IMR-90 (cell line): ENCODE results near the gene CCDC85B. TPM values are rescaled to one million over a fixed set of nuclear protein-coding genes. Genes with fewer than 3 reads are reported as not detected.

Experiments used
- ATAC-seq: fragments of 200-7000 bp; cut with Tn5 transposase; 2 replicates; pipeline ENCODE4 v1.9.1; 2020; ENCODE audit warnings: low read depth, mild to moderate bottlenecking, moderate library complexity
- BruUV-seq: library from RNA; stranded (reverse); fragments of 400-500 nt; replicated peaks from 2 replicates; lab custom pipeline; 2021; lab: Mats Ljungman, UMichigan
- CTCF ChIA-PET: fragments of 300-600 bp; formaldehyde crosslinking; extraction: SDS; loops from one replicate; lab custom pipeline; 2021; ENCODE audit warnings: antibody characterized with exemption; lab: Yijun Ruan, JAX
- POLR2A ChIA-PET: fragments of 300-600 bp; sonication (Branson Sonifier 250); formaldehyde crosslinking; loops from one replicate; lab custom pipeline; 2022; ENCODE audit warnings: antibody characterized with exemption; ENCODE audit not compliant: unreplicated experiment; lab: Charles Lee
- DNase-seq: peaks from one replicate; pipeline ENCODE4 v3.0.0; 2013
- H2AFZ ChIP-seq: replicated peaks from 2 replicates; pipeline ENCODE3; 2013; ENCODE audit warnings: low read length, mild to moderate bottlenecking; ENCODE audit not compliant: poor library complexity
- H2AK5ac ChIP-seq: 2 replicates; pipeline ENCODE4 v1.6.1; 2013; ENCODE audit warnings: low read depth, low read length, inconsistent platforms
- H2AK9ac ChIP-seq: replicated peaks from 2 replicates; pipeline ENCODE3; 2013; ENCODE audit warnings: mild to moderate bottlenecking, low read depth, low read length, moderate library complexity; ENCODE audit not compliant: poor library complexity
- H2BK120ac ChIP-seq: 2 replicates; pipeline ENCODE4 v1.6.1; 2013; ENCODE audit warnings: low read depth, low read length, inconsistent platforms
- H2BK15ac ChIP-seq: 3 replicates; pipeline ENCODE4 v1.6.1; 2013; ENCODE audit warnings: low read depth, low read length, inconsistent platforms
- H2BK20ac ChIP-seq: 2 replicates; pipeline ENCODE4 v1.6.1; 2013; ENCODE audit warnings: low read depth, mild to moderate bottlenecking, inconsistent platforms, low read length, moderate library complexity
- H2BK5ac ChIP-seq: 2 replicates; pipeline ENCODE4 v1.6.1; 2013; ENCODE audit warnings: mild to moderate bottlenecking, low read depth, low read length, inconsistent platforms; ENCODE audit not compliant: poor library complexity, severe bottlenecking
- H3K14ac ChIP-seq: replicated peaks from 2 replicates; pipeline ENCODE4 v1.6.1; 2013; ENCODE audit warnings: low read depth, low read length, inconsistent platforms
- H3K18ac ChIP-seq: 2 replicates; pipeline ENCODE4 v1.6.1; 2013; ENCODE audit warnings: low read depth, low read length, control low read depth
- H3K23ac ChIP-seq: 2 replicates; pipeline ENCODE4 v1.6.1; 2013; ENCODE audit warnings: low read depth, low read length, inconsistent platforms
- H3K27ac ChIP-seq: 2 replicates; pipeline ENCODE4 v1.5.1; 2013; ENCODE audit warnings: mild to moderate bottlenecking, control low read depth, low read length; ENCODE audit not compliant: insufficient read depth
- H3K27me3 ChIP-seq: 2 replicates; pipeline ENCODE4 v1.6.1; 2013; ENCODE audit warnings: low read length; ENCODE audit not compliant: control insufficient read depth, insufficient read depth
- H3K36me3 ChIP-seq: 2 replicates; pipeline ENCODE4 v1.6.1; 2013; ENCODE audit warnings: low read length, mixed read lengths; ENCODE audit not compliant: control insufficient read depth, insufficient read depth
- H3K4ac ChIP-seq: 2 replicates; pipeline ENCODE4 v1.6.1; 2013; ENCODE audit warnings: low read depth, low read length, inconsistent platforms
- H3K4me1 ChIP-seq: 2 replicates; pipeline ENCODE4 v1.6.1; 2013; ENCODE audit warnings: low read length, mixed read lengths; ENCODE audit not compliant: control insufficient read depth, insufficient read depth
- H3K4me2 ChIP-seq: 2 replicates; pipeline ENCODE4 v1.6.1; 2013; ENCODE audit warnings: low read depth, mild to moderate bottlenecking, control low read depth, low read length, moderate library complexity
- H3K4me3 ChIP-seq: 2 replicates; pipeline ENCODE4 v1.5.1; 2013; ENCODE audit warnings: low read depth, mild to moderate bottlenecking, control low read depth, low read length, moderate library complexity; ENCODE audit not compliant: insufficient read depth
- H3K56ac ChIP-seq: 2 replicates; pipeline ENCODE4 v1.6.1; 2013; ENCODE audit warnings: low read length, inconsistent platforms; ENCODE audit not compliant: insufficient read depth; ENCODE audit errors: extremely low read depth
- H3K79me1 ChIP-seq, 2 experiments: 2 replicates each; pipeline ENCODE4 v1.6.1; 2013; ENCODE audit warnings: low read length in 2 of 2, inconsistent platforms in 1 of 2, low read depth in 1 of 2
- H3K9ac ChIP-seq: 2 replicates; pipeline ENCODE4 v1.6.1; 2013; ENCODE audit warnings: low read depth, low read length, control low read depth
- H3K9me1 ChIP-seq: 2 replicates; pipeline ENCODE4 v1.6.1; 2013; ENCODE audit warnings: low read length, inconsistent platforms; ENCODE audit not compliant: insufficient read depth
- H3K9me3 ChIP-seq: 2 replicates; pipeline ENCODE4 v1.6.1; 2013; ENCODE audit warnings: low read length; ENCODE audit not compliant: control insufficient read depth, insufficient read depth
- H4K20me1 ChIP-seq: 2 replicates; pipeline ENCODE4 v1.6.1; 2013; ENCODE audit warnings: low read length, inconsistent platforms; ENCODE audit not compliant: insufficient read depth
- H4K5ac ChIP-seq: 2 replicates; pipeline ENCODE4 v1.6.1; 2013; ENCODE audit warnings: mild to moderate bottlenecking, low read depth, low read length, control low read depth
- H4K8ac ChIP-seq, 2 experiments: 2 replicates each; pipeline ENCODE4 v1.6.1; 2013; ENCODE audit warnings: low read depth in 2 of 2, low read length in 2 of 2, control low read depth in 1 of 2, inconsistent platforms in 1 of 2
- H4K91ac ChIP-seq: 2 replicates; pipeline ENCODE4 v1.6.1; 2013; ENCODE audit warnings: low read depth, low read length, inconsistent platforms; ENCODE audit not compliant: insufficient read depth
- CTCF ChIP-seq: conservative IDR thresholded peaks from 2 replicates; pipeline ENCODE4 v1.5.1; 2012; ENCODE audit warnings: mild to moderate bottlenecking, low read depth, low read length, improper control_type of control experiment
- MAZ ChIP-seq: IDR thresholded peaks from 2 replicates; pipeline ENCODE4 v1.6.1; 2012; ENCODE audit warnings: low read depth, mild to moderate bottlenecking, low read length, improper control_type of control experiment, moderate library complexity, borderline replicate concordance
- MXI1 ChIP-seq: IDR thresholded peaks from 2 replicates; pipeline ENCODE4 v1.6.1; 2012; ENCODE audit warnings: low read depth, mild to moderate bottlenecking, low read length, moderate library complexity, borderline replicate concordance
- POLR2A ChIP-seq: IDR thresholded peaks from 2 replicates; pipeline ENCODE4 v1.6.1; 2012; ENCODE audit warnings: mild to moderate bottlenecking, low read depth, low read length
- RAD21 ChIP-seq: IDR thresholded peaks from 2 replicates; pipeline ENCODE4 v1.6.1; 2012; ENCODE audit warnings: low read length, improper control_type of control experiment
- WGBS, 2 experiments: methylation state at CpG; one replicate each; pipeline versions ENCODE4 v1.1.5 to v1.1.7; 2013; ENCODE audit warnings: missing lambda C conversion rate in 2 of 2; ENCODE audit not compliant: insufficient read length in 1 of 2; ENCODE audit errors: extremely low coverage in 2 of 2; 5-methylcytosine and 5-hydroxymethylcytosine counted together
- dilution Hi-C: fragments of 300-500 bp; cut with HindIII; formaldehyde crosslinking; loops from one replicate; pipeline ENCODE4 v1.14.3; 2018; ENCODE audit warnings: low sequenced_read_pairs; ENCODE audit not compliant: unreplicated experiment
- in situ Hi-C: fragments of 300-500 bp; cut with MboI; formaldehyde crosslinking; loops from 3 replicates; pipeline ENCODE4 v1.14.3; 2019; ENCODE audit warnings: low sequenced_read_pairs, inconsistent platforms, mixed read lengths
- intact Hi-C: fragments of 100-400 bp; cut with micrococcal nuclease; formaldehyde crosslinking; loops from 2 replicates; pipeline ENCODE4 v1.10.0; 2022
- polyA plus RNA-seq, 3 experiments: library from polyadenylated mRNA; depleted of rRNA; stranded (reverse); fragments of >200 nt; gene quantifications; 2 replicates each; pipeline ENCODE4 v1.2.3, GENCODE V29; 2012; ENCODE audit warnings: low replicate concordance in 1 of 3
- total RNA-seq: library from RNA; depleted of rRNA; stranded (reverse); fragments of >200 nt; gene quantifications from 2 replicates; pipeline ENCODE4 v1.2.3, GENCODE V29; 2012

The CCDC85B gene
- total and polyA plus RNA-seq, 2 of the 4 experiments (the other 2 are of a cell fraction): 17.6 to 35.4 TPM

DNA sequence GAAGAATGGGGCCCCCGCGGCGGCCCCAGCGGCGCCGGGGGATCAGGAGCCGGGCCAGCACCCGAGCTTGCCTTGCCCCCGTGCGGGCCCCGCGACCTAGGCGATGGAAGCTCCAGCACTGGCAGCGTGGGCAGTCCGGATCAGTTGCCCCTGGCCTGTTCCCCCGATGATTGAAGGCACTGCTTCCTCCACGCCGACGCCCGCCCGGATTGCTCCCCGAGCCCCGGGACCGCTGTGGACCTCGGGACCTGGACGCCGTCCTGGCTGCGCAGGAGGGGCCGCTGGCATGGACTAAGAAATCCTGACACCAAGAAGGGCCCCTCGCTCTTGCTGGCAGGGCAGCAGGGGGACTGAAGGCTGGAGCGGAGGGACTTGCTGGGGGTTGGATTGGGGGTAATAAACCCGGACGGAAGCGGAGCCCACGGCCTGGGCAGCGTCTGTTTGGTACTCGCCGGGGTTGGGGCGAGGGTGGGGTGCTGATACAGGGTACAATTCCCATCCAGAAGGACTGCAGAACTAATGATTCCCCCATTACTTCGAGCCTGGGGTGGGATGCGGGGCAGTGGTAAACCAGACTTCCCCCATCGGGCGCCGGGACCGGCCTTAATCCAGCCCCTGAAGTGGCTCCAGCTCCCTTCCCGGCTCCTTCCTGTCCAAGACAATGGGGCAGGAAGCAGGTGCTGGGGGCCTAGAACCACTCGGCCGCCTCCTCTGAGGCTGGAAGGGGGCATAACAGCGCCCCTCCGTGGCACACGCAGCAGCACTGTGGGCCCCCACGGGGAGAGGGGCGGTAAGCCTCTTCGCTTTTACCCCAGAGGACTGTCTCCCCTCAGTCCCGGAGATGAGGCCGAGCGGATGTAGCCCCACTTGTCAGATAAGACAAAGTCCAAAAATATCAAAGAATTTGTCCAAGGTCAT is 1.0 kb downstream of the CCDC85B start:
- H4K5ac ChIP-seq: peak overlapping the region; percentile 5; the same call in 1 of the 2 replicates
- in situ Hi-C loops: loop anchor here (5.0 kb wide), 1 partner anchor 71 kb away; the partner anchor contains the start of gene SART1
- peak overlapping the region; percentile 71 for H3K14ac ChIP-seq
- dilution Hi-C loops: no loop called here
- H3K79me1 ChIP-seq: peaks cover 0 to 39% of the 10 kb centered on the region in 2 experiments
- ChIA-PET CTCF (interaction anchor here (1.0 to 2.0 kb wide), 2 partner anchors 23 to 25 kb away, joined by 3 to 9 read pairs; no protein-coding TSS in a partner anchor), POLR2A (interaction anchor here (0.7 to 4.4 kb wide), 7 partner anchors 10 to 71 kb away, joined by 3 to 20 read pairs (median 6); partner anchors contain the start of gene MUS81)
- peak overlapping the region; percentile 77 for H3K56ac ChIP-seq
- H2BK20ac ChIP-seq: no peak overlapping the region
- H2BK5ac ChIP-seq: peak overlapping the region; percentile 84
- H2BK120ac ChIP-seq: peak overlapping the region; percentile 17; the same call in 1 of the 2 replicates
- no peaks in the 10 kb centered on the region for H3K9me3 ChIP-seq
- H4K91ac ChIP-seq: no peak overlapping the region; the same call in 1 of the 2 replicates
- H3K9ac ChIP-seq: peak overlapping the region; percentile 88
- intact Hi-C loops: no loop called here
- no TSS peak for BruUV-seq
- H3K9me1 ChIP-seq: 0 out of 2 replicates have a peak, but pooled peaks cover 4% of the 10 kb centered on the region
- TF ChIP-seq MXI1: no peak
- TF ChIP-seq MAZ: 0 out of 2 replicates have a peak, but pooled peaks have one; percentile 7
- peak; percentile 30; the same call in 1 of the 2 replicates for TF ChIP-seq CTCF
- TF ChIP-seq POLR2A: peak; percentile 50
- TF ChIP-seq RAD21: 0 out of 2 replicates have a peak, but pooled peaks have one; percentile 3
- peaks cover 69% of the 10 kb centered on the region for H4K20me1 ChIP-seq
- peak overlapping the region; percentile 84 for H3K4me2 ChIP-seq
- peak overlapping the region; percentile 63 for H3K4me3 ChIP-seq
- H2BK15ac ChIP-seq: peak overlapping the region; percentile 3; the same call in 1 of the 3 replicates
- H3K27ac ChIP-seq: peak overlapping the region; percentile 93
- peaks cover 32% of the 10 kb centered on the region for H3K4me1 ChIP-seq
- DNase-seq (no peak), ATAC-seq (no peak)
- peak overlapping the region; percentile 67 for H2AFZ ChIP-seq
- H2AK9ac ChIP-seq: peak overlapping the region; percentile 83
- H3K27me3 ChIP-seq: no peaks in the 10 kb centered on the region
- peak overlapping the region; percentile 77 for H3K23ac ChIP-seq
- peak overlapping the region; percentile 55 for H3K4ac ChIP-seq
- H3K18ac ChIP-seq: peak overlapping the region; percentile 5; the same call in 1 of the 2 replicates
- H4K8ac ChIP-seq: peak overlapping the region in 1 of 2 experiments; percentile 33; a peak in 2 of 4 replicates
- 1% methylated on average over 38 of the region's 57 CpGs; no CpG with 5 or more reads in 1 of the 2 experiments for WGBS, 2 experiments
- peaks cover 40% of the 10 kb centered on the region for H3K36me3 ChIP-seq
- H2AK5ac ChIP-seq: peak overlapping the region; percentile 40; the same call in 1 of the 2 replicates
